Dedifferentiated amniotic fluid mesenchymal stem cell (primary cell): ENCODE data around the gene TMA7B.

Experiments used
- DNase-seq: peaks from one replicate; pipeline ENCODE4 v3.0.0-alpha.2; 2016; ENCODE audit errors: extremely low spot score

The TMA7B gene

GRCh38 chr22:39952347-39952746 lies 7.8 kb upstream of the TMA7B start:
- DNase-seq = no peak

DNA sequence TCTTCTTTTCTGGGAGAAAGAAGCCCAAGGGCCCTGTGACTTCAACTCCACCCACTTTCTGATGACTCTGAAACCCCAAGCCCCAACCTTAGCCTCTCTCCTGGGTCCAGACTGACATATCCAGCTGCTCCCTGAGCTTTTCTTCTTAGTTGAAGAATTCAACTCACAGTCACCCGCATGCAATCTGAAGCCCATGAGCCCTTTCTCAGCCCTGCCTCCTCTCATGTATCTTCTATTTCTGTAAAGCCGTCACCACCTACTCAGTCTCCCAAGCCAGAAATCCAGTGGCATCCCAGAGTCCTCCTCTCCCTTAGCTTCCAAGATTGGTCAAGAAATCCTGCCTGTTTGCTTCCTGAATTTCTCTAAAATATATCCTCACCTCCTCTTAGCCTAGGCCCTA lies 7.1 kb upstream of the TMA7B start:
- no peak for DNase-seq

DNA sequence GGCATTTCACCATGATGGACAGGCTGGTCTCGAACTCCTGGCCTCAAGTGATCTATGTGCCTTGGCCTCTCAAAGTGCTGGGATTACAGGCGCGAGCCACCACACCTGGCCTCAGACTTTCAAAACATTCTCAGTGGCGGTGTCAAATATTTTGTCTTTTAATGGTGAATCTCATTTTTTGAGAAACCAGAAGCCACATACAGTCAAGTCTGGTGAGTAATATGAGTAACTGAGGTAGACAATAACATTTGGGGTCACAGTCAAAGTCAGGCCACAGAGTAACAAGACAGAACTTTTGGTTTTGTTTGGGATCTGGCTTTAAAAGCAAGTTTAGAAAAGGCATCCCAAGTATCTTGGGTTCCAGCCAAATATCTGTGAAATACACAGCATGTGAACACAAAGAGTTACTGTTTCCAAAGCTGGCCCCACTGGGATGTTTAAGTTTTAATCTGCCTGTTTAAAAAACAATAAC lies 5.6 kb upstream of the TMA7B start:
- no peak for DNase-seq

GRCh38 chr22:39955675-39956074 lies 4.5 kb upstream of the TMA7B start:
- no peak for DNase-seq

DNA sequence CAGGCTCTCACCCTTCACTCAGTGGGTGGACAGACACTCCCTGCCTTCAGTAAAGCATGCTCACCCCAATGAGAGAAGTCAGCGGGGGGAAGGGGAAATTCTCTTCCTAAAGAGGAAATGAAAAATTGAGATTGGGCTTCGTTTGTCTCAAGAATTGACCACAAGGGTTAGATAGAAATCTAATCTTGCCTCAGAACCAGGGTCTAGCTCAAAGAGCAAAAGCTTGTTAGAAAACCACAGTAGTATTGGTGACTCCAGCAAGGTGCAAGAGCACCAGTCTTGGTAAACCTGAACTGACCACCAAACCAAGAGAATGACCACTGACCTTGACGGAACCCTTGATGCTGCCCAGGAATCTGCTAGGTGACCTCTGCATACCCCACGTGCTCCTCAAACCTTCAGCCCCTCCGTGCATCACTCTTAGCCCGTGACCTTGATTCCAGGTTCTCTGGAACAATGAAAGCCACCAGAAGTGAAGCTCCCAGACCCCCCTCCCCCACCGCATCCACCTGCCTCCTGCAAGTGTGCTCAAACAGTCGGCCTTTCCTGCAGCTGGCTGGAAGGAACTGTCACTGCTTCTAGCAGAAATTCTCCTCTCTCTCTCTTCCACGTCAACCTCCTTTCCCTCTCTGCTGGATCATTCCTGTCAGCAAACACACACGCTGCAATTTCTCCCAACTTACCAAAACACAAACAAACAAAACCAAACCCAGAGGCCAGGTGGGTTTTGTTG lies 3.1 kb upstream of the TMA7B start:
- DNase-seq = no peak

DNA sequence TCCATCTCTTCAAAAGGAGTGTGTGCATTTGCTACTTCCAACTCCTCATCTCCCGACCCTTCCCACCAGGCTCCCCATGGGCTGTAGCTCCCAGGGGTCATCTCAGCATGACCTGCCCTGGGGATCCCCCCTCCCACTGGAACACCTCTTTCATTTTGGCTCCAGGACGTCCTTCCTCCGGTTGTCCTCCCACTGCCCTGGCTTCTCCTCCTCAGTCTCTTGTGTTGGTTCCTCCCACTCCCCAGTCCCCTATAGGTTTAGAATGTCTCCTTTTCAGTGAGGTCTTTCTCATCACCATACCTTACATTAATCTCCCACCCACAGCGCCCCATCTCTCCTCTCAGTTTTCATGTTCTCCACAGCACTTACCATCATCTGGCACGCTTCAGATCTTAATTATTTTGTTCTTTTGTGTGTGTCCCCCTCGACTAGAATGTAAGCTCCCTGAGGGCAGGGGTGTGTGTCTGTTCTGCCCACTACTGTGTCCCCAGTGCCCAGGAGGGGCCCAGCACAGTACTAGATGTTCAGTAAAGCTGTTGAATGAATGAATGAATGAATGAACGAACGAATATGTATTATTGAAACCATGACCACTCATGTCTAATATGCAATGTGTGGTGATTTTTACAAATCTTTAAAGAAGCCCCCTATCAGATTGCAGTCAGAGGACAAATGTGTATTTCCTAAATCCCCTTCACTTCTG lies 2.0 kb upstream of the TMA7B start:
- no peak for DNase-seq

DNA sequence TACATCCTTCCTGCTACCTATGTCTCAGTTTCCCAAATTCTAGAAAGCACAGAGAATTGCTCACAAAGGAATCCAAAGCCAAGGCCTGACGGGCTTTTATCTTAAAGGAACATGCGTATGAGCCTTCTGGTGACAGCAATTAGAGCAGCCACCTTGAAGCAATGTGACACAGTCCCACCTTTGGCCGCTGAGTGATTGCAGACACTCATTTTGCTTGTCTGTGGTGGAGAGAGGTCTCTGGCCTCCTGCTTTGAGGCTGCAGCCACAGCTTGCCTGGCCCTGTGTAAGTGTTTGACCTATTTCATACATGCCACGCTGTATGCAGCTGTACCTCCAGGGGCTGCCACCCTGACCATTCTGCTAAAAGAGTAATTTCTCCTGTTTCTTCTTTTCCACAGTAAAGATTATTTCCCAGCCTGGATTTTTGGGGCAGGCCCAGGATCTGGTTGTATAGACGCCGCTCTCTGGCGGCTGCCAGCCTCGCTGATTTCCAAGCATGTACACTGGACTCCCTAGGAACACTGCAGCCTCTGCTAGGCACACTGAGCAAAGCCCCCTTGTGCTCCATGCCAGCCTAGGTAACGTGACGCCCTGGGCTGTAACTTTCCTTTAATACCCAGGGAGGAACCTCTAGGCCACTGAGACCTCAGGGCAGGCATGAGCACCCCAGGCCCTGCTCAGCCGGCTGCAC lies 1.1 kb upstream of the TMA7B start:
- no peak for DNase-seq

- DNase-seq = peak; percentile 28
Observed at GRCh38 chr22:39960791-39961746, 872 bp downstream of the TMA7B start.

- DNase-seq = no peak
Observed at GRCh38 chr22:39962071-39962470, 1.9 kb downstream of the TMA7B start.

GRCh38 chr22:39965748-39966147 lies 5.6 kb downstream of the TMA7B start:
- DNase-seq = no peak

DNA sequence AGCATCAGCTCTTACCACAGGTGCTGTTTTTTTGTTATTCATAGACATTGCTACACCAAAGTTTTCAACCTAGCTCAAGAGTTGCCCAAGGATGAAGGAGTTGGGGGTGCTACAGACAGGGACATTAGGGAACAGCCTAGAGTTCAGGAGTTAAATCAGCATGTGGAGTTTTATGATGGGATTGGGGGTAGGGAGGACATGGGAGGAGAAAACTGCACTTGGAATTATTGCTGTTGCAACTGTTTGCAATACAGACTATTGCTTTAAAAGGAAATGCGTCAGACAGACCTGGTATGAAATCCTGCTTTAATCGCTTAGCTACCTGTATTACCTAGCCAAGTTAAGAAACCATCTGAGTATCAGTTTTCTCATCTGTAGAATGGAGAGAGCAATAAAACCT lies 6.3 kb downstream of the TMA7B start:
- DNase-seq = no peak

DNA sequence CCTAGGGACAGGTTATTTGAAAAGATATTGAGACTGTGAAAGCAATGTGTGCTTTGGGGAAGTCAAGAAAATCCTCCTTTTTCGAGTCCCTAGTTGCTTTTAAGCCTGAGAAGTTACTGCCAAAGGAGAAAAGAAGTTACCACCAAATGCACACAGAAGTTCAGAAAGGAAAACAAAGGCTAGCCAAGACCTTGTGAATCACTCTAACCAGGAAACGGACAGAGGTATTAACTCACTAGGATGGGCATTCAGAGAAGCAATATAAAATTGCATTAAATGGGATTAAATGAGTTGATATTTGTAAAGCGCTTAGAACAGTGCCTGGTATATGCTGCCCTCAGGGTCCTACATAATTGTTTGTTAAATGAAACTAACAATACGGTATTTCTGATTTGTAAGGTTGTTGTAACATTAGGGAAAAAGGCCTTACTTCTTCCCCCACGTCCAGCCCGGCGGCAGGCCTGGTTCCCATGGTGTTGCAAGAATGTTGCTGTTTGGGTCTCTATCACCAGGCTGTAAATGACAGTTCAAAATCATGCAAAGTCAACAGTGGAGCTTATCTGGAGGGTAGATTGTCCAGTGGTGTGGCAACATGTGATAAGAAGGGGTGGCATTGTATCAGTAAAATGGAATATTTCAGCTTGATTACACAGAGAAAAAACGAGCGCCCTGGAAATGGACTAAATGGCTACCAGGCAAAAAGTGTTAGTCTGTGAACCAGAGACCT lies 7.1 kb downstream of the TMA7B start:
- DNase-seq = no peak

- DNase-seq = no peak
Observed at GRCh38 chr22:39967996-39968972, 8.1 kb downstream of the TMA7B start.

DNA sequence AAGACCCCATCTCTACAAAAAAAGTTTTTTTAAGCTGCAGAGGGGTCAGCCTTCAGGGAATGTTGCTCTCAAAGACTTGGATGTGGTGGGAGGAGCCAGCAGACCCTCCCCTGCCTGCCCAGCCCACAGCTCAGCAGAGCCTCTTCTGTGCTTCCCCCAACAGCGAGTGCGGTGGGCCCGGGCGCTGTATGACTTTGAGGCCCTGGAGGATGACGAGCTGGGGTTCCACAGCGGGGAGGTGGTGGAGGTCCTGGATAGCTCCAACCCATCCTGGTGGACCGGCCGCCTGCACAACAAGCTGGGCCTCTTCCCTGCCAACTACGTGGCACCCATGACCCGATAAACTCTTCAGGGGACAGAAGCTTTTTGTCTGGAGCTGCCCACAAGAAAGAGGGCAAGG lies 10.5 kb downstream of the TMA7B start:
- DNase-seq = no peak

DNA sequence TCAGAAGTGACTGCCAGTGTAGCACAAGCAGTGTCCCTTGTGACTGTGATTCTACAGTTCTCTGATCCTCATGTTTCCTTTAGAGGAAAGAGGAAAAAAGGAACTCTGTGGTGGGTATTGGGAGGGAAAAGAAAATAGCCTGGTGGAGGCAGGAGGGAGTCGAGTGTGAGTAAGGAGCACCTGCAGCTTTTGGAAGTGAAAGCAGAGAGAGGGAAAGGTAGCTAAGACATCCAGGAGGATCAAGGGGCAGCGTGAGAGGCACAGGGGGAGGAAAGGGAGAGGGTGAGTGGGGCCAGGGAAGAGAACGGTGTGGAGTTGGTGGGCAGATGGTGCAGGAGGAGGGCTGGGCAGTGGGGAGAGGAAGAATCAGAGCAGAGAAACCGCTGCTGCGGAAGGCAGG lies 12.4 kb downstream of the TMA7B start:
- DNase-seq = no peak

- DNase-seq = no peak
Observed at GRCh38 chr22:39973656-39974055, 13.5 kb downstream of the TMA7B start.

DNA sequence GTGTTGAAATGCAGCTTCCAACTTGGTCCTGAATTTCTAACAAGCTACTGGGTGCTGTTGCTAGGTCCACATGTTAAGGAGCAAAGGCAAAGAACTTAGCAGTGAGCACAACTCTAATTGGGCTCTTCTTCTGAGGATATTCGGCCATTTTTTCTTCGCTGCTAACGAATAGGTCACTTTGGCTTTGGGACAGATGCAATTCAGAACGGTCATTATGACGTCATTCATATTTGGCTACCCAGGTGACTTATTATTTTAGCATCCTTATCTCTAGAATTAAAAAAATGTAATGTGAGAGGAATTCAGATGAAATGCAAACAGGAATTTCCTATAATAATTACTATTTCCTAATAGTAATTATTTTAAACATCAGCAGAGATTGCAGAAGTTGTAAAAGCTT lies 13.9 kb downstream of the TMA7B start:
- DNase-seq = no peak

- DNase-seq = no peak
Observed at GRCh38 chr22:39979048-39979447, 18.9 kb downstream of the TMA7B start.

DNA sequence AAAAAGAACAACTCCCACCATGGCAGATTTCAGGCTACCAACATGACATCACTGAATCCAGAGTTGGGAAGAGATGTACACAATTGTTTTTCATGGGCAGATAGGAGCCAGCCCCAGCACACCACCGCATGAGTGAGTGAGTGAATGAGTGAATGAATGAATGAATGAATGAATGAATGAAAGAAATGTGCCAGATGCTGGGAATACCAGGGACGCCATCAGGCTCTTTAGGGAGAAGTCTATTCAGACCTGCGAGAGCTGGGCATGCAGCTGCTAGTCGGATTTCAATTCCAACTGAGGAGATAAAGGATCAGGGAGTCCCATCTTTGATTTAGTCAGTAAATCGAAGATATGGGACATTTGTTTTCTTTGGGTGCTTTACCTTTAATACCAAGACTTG lies 19.3 kb downstream of the TMA7B start:
- DNase-seq = no peak

GRCh38 chr22:39980596-39980995 lies 20.4 kb downstream of the TMA7B start:
- DNase-seq = no peak
